ENCODE data around the gene THSD7A.

The THSD7A gene

DNA sequence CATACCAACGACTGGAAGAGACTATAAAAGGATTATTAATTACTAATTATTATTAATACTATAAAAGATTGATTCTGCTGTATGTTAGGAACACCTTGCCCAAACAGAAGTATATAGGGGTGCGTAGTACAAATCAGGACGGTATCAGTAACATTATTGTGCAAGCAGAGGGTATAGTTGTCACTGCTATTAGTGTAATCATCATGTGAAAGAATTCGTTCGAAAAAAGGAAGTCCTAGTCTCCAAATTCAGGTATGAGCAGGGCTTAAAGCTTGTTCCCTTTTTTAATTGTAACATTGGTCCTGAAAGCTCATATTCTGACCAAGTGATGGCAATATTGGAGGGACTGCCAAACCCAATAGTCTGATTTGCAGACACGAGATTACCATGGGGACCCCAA, 81.8 kb downstream of the THSD7A start:
- Histone ChIP-seq H3K36me3 (ENCODE audit: control insufficient read depth, insufficient read depth, low read length) (no peaks in the 10 kb centered on the region), H3K27ac (ENCODE audit: low read depth, low read length) (no peak overlapping the region), H3K27me3 (ENCODE audit: control insufficient read depth, insufficient read depth, low read length) (no peaks in the 10 kb centered on the region), H3K9ac (ENCODE audit: low read depth, low read length) (no peak overlapping the region), H3K9me3 (ENCODE audit: control insufficient read depth, insufficient read depth, low read length) (no peaks in the 10 kb centered on the region), H3K4me3 (ENCODE audit: low read depth, low read length) (no peak overlapping the region), H3K4me1 (ENCODE audit: control insufficient read depth, insufficient read depth, low read length) (no peaks in the 10 kb centered on the region)

- no peaks in the 10 kb centered on the region for H3K36me3 ChIP-seq (ENCODE audit: control insufficient read depth, insufficient read depth, low read length)
- H3K27me3 ChIP-seq (ENCODE audit: control insufficient read depth, insufficient read depth, low read length): no peaks in the 10 kb centered on the region
- H3K9me3 ChIP-seq (ENCODE audit: control insufficient read depth, insufficient read depth, low read length): no peaks in the 10 kb centered on the region
- no peak overlapping the region for H3K9ac ChIP-seq (ENCODE audit: low read depth, low read length)
- H3K4me1 ChIP-seq (ENCODE audit: control insufficient read depth, insufficient read depth, low read length): no peaks in the 10 kb centered on the region
- no peak overlapping the region for H3K27ac ChIP-seq (ENCODE audit: low read depth, low read length)
- no peak overlapping the region for H3K4me3 ChIP-seq (ENCODE audit: low read depth, low read length)
Measured at GRCh38 chr7:11749629-11750028, 82.4 kb downstream of the THSD7A start.

GRCh38 chr7:11748884-11749283, 83.1 kb downstream of the THSD7A start:
- Histone ChIP-seq H3K36me3 (ENCODE audit: control insufficient read depth, insufficient read depth, low read length) (no peaks in the 10 kb centered on the region), H3K27me3 (ENCODE audit: control insufficient read depth, insufficient read depth, low read length) (no peaks in the 10 kb centered on the region), H3K4me1 (ENCODE audit: control insufficient read depth, insufficient read depth, low read length) (no peaks in the 10 kb centered on the region), H3K27ac (ENCODE audit: low read depth, low read length) (no peak overlapping the region), H3K9ac (ENCODE audit: low read depth, low read length) (no peak overlapping the region), H3K9me3 (ENCODE audit: control insufficient read depth, insufficient read depth, low read length) (no peaks in the 10 kb centered on the region), H3K4me3 (ENCODE audit: low read depth, low read length) (no peak overlapping the region)

DNA sequence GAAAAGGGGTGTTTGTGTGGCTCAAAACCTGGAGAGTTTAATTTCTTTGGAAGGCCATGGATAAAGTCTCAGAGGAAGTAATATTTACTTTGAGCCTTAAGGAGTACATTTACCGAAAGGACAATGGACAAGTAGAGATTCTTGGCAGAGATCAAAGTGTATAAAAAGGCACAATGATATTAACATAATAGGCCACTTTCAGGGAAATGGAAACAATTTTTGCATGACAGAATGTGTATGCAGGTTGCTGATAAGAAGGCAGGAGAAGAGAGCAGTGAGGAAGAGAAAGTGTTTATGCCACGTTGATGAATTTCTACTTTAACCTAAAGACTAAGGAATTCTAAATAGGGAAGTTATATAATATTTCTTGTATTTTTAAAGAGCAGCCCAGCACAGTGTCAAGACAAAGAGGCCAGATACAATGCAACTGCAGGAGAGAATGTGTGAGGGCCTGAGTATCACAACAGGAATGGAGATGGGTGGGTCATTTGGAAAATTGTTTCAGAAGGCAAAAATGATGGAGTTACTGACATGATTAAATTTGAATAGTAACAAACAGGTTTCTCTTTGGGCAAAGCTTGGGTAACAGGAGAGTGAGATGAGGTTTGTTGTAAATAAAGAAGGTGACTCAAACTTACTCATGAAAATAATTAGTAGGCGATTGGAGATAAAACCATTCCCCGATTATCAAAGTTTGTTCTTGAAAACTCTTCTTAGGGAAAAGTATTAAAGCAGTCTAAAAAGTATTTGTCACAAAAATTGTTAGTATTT, 84.1 kb downstream of the THSD7A start:
- no peaks in the 10 kb centered on the region for H3K36me3 ChIP-seq (ENCODE audit: control insufficient read depth, insufficient read depth, low read length)
- no peak overlapping the region for H3K9ac ChIP-seq (ENCODE audit: low read depth, low read length)

DNA sequence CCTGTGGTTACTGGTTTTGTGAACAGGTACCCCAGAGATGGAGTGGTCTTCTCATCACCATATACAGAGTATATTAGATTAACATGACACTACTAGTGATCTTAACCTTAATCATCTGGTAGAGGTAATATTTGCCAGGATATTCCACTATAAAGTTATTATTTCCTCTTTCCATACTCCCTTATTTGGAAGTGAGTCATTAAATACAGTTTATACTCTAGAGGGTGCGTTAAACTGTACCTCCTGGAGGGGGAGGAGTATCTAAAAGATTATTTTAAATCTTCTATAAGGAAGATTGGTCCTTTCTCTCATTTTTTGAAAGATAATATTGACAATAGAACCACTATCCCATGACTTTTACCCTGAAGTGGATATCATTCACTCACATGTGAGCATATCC, 85.4 kb downstream of the THSD7A start:
- H3K4me3 ChIP-seq (ENCODE audit: low read depth, low read length): no peak overlapping the region
- H3K9ac ChIP-seq (ENCODE audit: low read depth, low read length): no peak overlapping the region
- no peaks in the 10 kb centered on the region for H3K9me3 ChIP-seq (ENCODE audit: control insufficient read depth, insufficient read depth, low read length)
- no peaks in the 10 kb centered on the region for H3K27me3 ChIP-seq (ENCODE audit: control insufficient read depth, insufficient read depth, low read length)
- no peaks in the 10 kb centered on the region for H3K36me3 ChIP-seq (ENCODE audit: control insufficient read depth, insufficient read depth, low read length)
- no peak overlapping the region for H3K27ac ChIP-seq (ENCODE audit: low read depth, low read length)
- H3K4me1 ChIP-seq (ENCODE audit: control insufficient read depth, insufficient read depth, low read length): no peaks in the 10 kb centered on the region

More for the DNA sequence above, 84.1 kb downstream of the THSD7A start:
- no peak overlapping the region for H3K27ac ChIP-seq (ENCODE audit: low read depth, low read length)
- no peaks in the 10 kb centered on the region for H3K9me3 ChIP-seq (ENCODE audit: control insufficient read depth, insufficient read depth, low read length)
- H3K4me3 ChIP-seq (ENCODE audit: low read depth, low read length): no peak overlapping the region
- no peaks in the 10 kb centered on the region for H3K4me1 ChIP-seq (ENCODE audit: control insufficient read depth, insufficient read depth, low read length)
- no peaks in the 10 kb centered on the region for H3K27me3 ChIP-seq (ENCODE audit: control insufficient read depth, insufficient read depth, low read length)

DNA sequence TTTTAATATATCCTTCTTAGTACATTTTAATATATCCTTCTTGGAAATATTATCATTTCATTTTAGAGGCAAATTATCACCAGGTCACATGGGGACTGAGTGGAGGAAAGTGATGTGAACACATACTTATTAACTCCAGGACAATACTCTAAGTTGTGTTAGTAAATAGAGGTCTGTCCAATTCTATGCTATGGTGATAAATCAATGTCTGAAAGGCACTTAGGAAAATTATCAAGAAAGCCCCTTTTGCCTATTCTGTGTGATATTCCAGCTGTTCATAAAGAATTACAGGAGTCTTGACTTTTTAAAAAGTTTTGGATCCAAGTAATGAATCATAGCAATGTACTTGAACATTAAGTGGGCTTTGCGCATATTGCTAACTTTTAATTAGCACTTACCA, 88.5 kb downstream of the THSD7A start:
- Histone ChIP-seq H3K27ac (ENCODE audit: low read depth, low read length) (no peak overlapping the region), H3K9me3 (ENCODE audit: control insufficient read depth, insufficient read depth, low read length) (no peaks in the 10 kb centered on the region), H3K4me1 (ENCODE audit: control insufficient read depth, insufficient read depth, low read length) (no peaks in the 10 kb centered on the region), H3K27me3 (ENCODE audit: control insufficient read depth, insufficient read depth, low read length) (no peaks in the 10 kb centered on the region), H3K9ac (ENCODE audit: low read depth, low read length) (no peak overlapping the region), H3K4me3 (ENCODE audit: low read depth, low read length) (no peak overlapping the region), H3K36me3 (ENCODE audit: control insufficient read depth, insufficient read depth, low read length) (no peaks in the 10 kb centered on the region)

GRCh38 chr7:11743016-11743415, 89.0 kb downstream of the THSD7A start:
- Histone ChIP-seq H3K9me3 (ENCODE audit: control insufficient read depth, insufficient read depth, low read length) (no peaks in the 10 kb centered on the region), H3K4me1 (ENCODE audit: control insufficient read depth, insufficient read depth, low read length) (no peaks in the 10 kb centered on the region), H3K36me3 (ENCODE audit: control insufficient read depth, insufficient read depth, low read length) (no peaks in the 10 kb centered on the region), H3K9ac (ENCODE audit: low read depth, low read length) (no peak overlapping the region), H3K4me3 (ENCODE audit: low read depth, low read length) (no peak overlapping the region), H3K27ac (ENCODE audit: low read depth, low read length) (no peak overlapping the region), H3K27me3 (ENCODE audit: control insufficient read depth, insufficient read depth, low read length) (no peaks in the 10 kb centered on the region)

DNA sequence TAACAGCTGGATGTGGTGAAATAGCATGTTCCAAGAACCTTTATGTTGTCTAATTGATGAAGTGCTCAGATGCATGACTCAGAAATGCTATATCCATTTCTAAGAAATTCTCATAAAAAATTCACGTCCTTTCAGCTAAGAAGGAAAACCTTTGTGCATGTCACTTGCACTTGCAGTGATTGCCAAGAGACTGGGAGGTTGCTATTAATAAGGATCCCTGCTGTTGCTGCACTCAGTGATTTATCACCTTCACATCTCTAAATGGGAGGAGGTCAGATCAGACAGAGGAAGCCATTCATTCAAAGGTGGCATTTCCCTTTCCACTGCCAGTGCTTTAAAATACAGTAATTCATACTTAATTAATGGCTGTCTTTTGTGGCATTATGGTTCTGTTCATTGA, 89.5 kb downstream of the THSD7A start:
- no peak overlapping the region for H3K9ac ChIP-seq (ENCODE audit: low read depth, low read length)
- H3K9me3 ChIP-seq (ENCODE audit: control insufficient read depth, insufficient read depth, low read length): no peaks in the 10 kb centered on the region
- no peaks in the 10 kb centered on the region for H3K4me1 ChIP-seq (ENCODE audit: control insufficient read depth, insufficient read depth, low read length)
- H3K4me3 ChIP-seq (ENCODE audit: low read depth, low read length): no peak overlapping the region
- H3K27ac ChIP-seq (ENCODE audit: low read depth, low read length): no peak overlapping the region
- no peaks in the 10 kb centered on the region for H3K36me3 ChIP-seq (ENCODE audit: control insufficient read depth, insufficient read depth, low read length)
- H3K27me3 ChIP-seq (ENCODE audit: control insufficient read depth, insufficient read depth, low read length): no peaks in the 10 kb centered on the region

GRCh38 chr7:11737723-11738122, 94.3 kb downstream of the THSD7A start:
- no peaks in the 10 kb centered on the region for H3K4me1 ChIP-seq (ENCODE audit: control insufficient read depth, insufficient read depth, low read length)
- H3K36me3 ChIP-seq (ENCODE audit: control insufficient read depth, insufficient read depth, low read length): no peaks in the 10 kb centered on the region
- H3K27me3 ChIP-seq (ENCODE audit: control insufficient read depth, insufficient read depth, low read length): no peaks in the 10 kb centered on the region
- H3K9me3 ChIP-seq (ENCODE audit: control insufficient read depth, insufficient read depth, low read length): no peaks in the 10 kb centered on the region
- no peak overlapping the region for H3K4me3 ChIP-seq (ENCODE audit: low read depth, low read length)
- H3K27ac ChIP-seq (ENCODE audit: low read depth, low read length): no peak overlapping the region
- no peak overlapping the region for H3K9ac ChIP-seq (ENCODE audit: low read depth, low read length)

GRCh38 chr7:11732207-11732606, 99.8 kb downstream of the THSD7A start:
- Histone ChIP-seq H3K27me3 (ENCODE audit: control insufficient read depth, insufficient read depth, low read length) (no peaks in the 10 kb centered on the region), H3K9ac (ENCODE audit: low read depth, low read length) (no peak overlapping the region), H3K36me3 (ENCODE audit: control insufficient read depth, insufficient read depth, low read length) (no peaks in the 10 kb centered on the region), H3K4me3 (ENCODE audit: low read depth, low read length) (no peak overlapping the region), H3K9me3 (ENCODE audit: control insufficient read depth, insufficient read depth, low read length) (no peaks in the 10 kb centered on the region), H3K27ac (ENCODE audit: low read depth, low read length) (no peak overlapping the region), H3K4me1 (ENCODE audit: control insufficient read depth, insufficient read depth, low read length) (no peaks in the 10 kb centered on the region)

DNA sequence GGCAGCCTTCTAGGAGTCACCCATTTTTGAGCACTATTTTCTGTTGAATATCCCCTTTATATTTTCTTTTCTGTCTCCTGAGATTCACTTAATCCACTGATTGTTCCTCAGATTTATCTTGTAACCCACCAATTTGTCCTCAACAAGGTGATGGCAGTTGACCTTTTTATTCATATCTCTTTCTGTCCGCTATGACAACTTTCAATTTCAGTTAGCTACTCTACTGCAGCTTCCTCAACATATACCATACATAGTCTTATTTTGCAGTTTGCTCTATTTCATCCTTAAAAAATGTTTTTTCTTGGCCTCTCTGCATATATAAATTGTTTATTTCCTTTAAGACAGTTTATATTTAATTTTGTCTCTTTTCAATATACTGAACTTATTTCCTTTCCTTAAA, 101.3 kb downstream of the THSD7A start:
- Histone ChIP-seq H3K27me3 (ENCODE audit: control insufficient read depth, insufficient read depth, low read length) (no peaks in the 10 kb centered on the region), H3K36me3 (ENCODE audit: control insufficient read depth, insufficient read depth, low read length) (no peaks in the 10 kb centered on the region), H3K4me3 (ENCODE audit: low read depth, low read length) (no peak overlapping the region), H3K9me3 (ENCODE audit: control insufficient read depth, insufficient read depth, low read length) (no peaks in the 10 kb centered on the region), H3K27ac (ENCODE audit: low read depth, low read length) (no peak overlapping the region), H3K9ac (ENCODE audit: low read depth, low read length) (no peak overlapping the region), H3K4me1 (ENCODE audit: control insufficient read depth, insufficient read depth, low read length) (peaks cover 8% of the 10 kb centered on the region)

Data from HUES48 (cell line).